Stimulated activated CD4-positive, alpha-beta T cell treated with anti-CD3 and anti-CD28 coated beads, Interleukin-1b, Interleukin-23, amount 100 ng/mL, for 4 hours (primary cell): ENCODE results near the gene CHMP3.
A peak's percentile ranks its signal among the peaks of the same experiment; 100 is the strongest.
"Not testable (repeated sequence)": the region's sequence is repeated elsewhere in the genome, so short reads cannot be mapped to it uniquely, and the experiment has no call there.

ENCODE experiments used
- DNase-seq, 2 donors: peaks; one replicate each; pipeline ENCODE4 v3.0.0-alpha.2; 2020; ENCODE audit warnings: low read depth in 2 of 2

Gene CHMP3

DNA sequence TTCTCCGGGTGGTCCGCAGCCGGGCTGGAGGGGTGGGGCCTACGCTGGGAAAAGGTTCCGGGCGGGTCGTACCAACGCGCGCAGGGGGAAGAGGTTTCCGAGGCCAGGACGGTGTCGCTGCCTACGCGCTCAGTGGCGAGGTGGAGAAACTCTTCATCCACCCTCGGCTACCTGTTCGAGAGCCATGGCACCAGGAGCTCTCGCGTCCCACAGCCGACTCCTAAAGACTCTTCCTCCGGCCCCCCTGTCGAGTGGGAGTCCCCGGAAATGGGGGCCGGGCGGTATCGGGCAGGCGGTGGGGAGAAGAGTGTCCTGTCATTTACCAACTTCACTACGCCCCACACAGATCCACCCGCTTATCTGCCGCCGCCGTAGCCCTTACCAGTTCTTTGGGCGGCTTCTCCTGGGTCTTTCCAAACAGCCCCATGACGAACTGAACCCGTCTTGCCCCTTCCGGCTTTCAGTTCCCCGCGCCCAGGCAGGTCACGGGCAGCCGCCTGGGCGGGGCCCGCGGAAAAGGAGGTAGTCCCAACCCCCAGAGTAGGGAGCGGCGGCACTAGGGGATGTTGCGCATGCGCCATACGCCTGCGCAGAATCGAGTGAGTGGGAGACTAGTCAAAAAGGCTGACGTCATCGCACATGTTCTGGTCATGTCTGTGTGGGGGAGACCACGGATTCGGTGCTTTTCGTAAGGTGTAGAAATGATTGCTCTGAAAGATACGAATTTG lies at the start of gene CHMP3:
Gene CHMP3, minus strand, starts transcription at position 522 of the 728 bp plus-strand sequence. Its CDS starts 95 bp downstream, at position 427.
- DNase-seq = peak; percentile 93 to 96

DNA sequence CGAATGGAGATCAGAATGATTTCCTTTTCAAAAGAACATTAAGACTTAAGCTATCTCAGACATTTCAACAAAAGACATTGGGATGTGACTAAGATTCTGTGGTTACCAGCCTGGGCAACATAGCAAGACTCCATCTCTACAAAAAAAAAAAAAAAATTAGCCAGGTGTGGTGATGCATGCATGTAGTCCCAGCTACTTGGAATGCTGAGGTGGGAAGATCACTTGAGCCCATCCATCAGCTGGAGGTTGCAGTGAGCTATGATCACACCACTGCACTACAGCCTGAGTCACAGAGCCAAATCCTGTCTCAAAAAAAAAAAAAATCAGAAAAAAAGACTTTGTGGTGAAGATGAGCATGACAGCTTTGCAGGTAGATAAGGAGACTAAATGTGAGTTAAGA lies 47.6 kb upstream of the CHMP3 start:
- DNase-seq = no peak

DNA sequence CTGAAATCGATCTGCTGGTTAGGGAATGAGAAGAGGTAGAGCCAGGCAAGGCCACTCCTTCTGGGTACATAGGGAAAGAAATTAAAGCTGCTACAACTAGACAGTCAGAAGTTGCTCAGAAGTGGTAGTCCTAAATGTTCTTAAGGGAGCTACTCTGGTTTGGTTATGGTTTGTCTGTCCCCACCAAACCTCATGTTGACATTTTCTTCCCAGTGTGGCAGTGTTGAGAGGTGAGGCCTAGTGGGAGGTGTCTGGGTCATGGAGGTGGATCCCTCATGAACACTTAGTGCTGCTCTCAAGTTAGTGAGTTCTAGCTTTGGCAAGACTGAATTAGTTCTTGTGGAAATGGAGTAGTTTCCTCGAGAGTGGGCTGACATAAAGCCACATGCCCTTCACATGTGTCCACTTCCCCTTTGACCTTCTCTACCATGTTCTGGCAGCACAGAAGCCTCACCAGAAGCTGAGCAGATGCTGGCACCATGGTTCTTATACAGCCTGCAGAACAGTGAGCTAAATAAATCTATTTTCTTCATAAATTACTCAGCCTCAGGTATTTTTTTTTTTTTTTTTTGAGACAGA lies 45.7 kb upstream of the CHMP3 start:
- no peak for DNase-seq

DNA sequence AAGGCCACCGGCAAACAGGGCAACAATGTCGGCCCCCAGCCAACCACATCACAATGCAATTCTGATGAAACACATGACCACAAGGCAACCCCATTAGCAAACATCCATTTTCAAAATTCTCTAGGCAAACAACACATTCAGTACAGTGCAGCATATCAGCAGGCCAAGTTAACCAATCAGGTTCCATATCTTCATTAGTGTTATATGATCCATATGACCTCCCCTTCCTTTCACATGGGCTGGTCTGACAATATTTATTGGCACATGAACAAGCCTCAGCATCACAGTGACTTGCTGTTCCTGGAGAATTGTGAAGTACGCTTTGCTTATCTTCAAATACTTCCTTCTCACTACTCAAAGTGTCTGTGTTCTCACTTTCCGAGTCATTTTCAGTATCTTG lies 40.7 kb upstream of the CHMP3 start:
- no peak for DNase-seq

DNA sequence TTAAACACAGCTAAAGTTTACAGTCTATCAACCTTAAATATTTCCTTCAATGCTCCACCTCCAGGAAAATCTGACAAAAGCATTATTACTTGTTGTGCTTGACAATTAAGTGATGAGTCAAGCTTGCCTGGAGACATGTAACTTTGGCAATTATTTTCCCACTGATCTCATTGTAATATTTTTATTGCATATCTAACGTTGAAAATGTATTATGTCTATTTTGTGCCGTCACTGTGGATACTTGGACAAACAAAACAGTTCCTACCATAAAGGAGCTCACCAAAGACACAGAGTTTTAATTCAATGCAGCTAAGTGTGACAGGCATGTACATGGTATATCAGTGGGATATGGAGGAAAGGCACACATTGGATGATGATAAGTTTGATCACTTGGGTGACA lies 35.7 kb upstream of the CHMP3 start:
- no peak for DNase-seq

DNA sequence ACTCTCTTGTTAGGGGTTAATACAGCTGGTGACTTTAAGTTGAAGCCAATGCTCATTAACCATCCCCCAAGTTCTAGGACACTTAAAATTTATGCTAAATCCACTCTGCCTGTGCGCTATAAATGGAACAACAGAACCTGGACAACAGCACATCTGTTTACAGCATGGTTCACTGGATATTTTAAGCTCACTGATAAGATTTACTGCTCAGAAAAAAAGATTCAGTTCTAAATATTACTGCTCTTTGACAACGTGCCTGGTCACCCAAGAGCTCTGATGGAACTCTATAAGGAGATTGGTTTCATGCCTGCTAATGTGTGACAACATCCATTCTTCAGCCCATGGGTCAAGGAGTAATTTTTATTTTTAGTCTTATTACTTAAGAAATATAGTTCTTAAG lies 32.9 kb upstream of the CHMP3 start:
- no peak for DNase-seq

DNA sequence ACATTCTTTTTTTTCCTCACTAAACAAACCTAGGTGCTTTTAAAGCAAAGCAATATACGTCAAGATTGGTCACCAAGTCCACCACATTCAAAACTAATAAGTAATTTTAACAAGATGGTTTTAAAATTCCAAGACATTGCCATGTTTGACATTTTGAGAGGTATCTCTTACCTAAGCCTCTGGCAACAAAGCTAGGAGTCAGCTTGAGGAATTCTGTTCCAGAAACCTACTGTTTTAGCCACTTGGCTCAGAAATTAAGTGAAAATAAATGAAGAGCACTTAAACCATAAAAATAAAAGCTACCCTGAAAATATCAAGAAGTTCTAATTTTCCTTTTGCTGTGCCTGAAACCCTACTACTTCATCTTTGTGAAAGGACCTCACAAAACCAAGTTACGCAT lies 30.0 kb upstream of the CHMP3 start:
- DNase-seq = no peak

DNA sequence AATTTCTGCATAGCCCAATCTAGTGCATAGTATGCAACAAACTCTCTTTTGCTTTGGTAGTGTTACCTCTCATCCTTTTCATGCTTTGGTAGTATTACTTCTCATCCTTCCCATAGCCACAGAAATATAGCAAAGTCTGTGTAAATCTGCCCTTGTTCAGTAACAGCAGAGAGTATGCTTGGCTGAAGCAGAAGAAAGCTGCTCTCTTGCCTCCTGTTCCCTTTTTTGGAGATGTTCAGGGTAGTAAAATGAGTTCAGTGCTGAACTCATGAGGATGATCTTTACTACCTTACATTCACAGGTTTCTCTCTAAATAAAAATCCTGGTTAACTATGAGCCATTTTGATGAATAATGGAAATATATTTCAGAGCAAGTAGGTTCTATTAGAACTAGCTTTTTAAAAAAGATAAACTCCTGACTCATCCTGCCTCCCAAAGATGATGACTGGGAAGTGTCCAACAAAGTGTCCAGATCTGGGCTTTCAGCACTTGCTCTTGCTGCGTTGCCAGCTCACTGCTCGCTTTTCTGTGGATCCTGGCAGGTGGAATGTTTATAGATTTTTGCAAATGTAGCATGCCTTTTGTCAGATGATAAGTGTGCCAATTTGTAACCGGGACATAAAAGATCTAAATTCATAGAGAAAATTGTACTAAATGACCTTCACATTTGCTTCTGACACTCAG lies 29.4 kb upstream of the CHMP3 start:
- DNase-seq = no peak

DNA sequence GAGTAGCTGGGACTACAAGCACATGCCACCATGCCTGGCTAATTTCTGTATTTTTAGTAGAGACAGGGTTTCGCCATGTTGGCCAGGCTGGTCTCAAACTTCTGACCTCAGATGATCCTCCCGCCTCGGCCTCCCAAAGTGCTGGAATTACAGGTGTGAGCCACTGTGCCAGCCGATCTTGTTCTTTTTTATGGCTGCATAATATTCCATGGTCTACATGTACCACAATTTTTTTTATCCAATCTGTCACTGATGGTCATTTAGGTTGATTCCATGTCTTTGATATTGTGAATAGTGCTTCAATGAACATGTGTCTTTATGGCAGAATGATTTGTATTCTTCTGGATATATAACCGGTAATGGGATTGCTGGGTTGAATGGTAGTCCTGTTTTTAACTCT lies 26.5 kb upstream of the CHMP3 start:
- DNase-seq = not testable (repeated sequence)

DNA sequence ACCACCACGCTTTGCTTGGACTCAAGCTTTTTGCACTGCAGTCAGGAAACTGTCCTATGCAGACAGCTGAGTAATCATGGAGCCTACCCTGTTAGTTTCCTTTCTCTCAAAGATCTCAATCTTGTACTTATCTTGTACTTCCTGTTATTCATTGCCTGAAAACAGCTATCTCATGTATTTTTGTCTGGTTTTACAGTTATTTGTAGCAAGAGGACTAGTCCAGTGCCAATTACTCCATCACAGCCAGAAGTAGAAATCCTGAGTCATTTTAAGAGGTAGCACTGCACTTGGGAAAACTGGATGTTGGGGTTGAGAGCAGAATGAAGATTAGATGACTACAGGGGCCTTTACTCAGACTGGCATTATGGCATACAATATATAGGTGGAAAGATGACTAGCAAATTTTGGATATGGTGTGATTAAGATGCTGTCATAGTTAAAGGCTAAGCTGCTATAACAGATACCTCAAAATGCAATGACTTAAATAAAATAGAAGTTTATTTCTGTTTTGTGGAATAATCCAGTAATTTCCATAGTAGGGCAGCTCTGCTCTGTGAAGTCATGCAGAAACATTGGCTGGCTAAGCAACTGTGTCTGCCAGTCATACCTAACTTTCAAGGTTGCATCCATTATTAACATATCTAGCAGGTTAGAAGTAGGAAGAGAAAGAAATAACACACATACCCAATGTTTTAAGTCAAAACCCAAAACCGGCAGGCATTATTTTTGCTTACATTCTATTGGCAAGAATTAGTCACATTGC lies 21.1 kb upstream of the CHMP3 start:
- DNase-seq = no peak

DNA sequence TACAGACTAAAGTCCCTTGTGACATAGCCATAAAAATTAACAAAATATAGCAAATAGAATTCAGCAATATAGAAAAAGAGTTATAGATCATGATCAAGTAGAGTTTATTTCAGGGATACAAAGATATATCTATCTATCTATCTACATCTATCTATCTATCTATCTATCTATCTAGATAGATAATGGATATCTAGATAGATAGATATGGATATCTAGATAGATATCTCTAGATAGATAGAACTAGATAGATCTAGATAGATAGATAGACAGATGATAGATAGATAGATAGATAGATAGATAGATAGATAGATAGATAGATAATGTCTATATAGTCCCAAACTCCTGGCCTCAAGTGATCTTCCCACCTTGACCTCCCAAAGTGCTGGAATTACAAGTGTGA lies 17.3 kb upstream of the CHMP3 start:
- no peak for DNase-seq

DNA sequence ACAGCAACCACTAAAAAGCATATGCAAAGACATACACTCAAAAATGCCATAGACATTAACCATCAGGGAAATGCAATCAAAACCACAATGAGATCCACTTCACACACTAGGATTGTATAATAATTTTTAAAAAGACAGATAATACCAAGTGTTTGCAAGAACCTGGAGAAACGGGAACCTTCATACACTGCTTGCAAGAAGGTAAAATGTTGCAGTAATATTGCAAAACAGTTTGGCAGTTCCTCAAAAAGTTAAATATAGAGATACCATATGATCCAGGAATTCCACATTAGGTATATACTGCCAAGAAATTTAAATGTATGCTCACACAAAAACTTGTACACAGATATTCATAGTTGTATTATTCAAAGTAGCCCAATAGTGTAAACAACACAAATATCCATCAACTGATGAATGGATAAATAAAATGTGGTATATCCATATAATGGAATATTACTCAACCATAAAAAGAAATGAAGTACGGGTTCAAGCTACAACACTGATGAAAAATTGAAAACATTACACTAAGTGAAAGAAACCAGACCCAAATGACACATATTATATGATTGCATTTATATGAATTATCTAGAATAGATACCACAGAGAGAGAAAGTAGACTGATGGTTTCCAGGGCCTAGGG lies 14.7 kb upstream of the CHMP3 start:
- no peak for DNase-seq

DNA sequence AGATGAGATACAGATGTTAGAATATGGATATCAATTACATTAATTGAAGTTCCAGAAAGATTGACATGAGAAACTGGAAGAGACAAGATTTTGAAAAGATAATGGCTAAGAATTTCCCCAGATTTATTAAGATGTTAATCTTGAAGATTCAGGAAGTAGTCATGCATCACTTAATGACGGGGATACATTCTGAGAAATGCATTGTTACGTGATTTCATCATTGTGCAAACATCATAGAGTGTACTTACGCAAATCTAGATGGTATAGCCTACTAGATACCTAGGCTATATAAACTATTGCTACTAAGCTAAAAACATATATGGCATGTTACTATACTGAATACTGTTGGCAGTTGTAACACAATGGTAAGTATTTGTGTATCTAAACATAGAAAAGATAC lies 6.8 kb upstream of the CHMP3 start:
- no peak for DNase-seq

DNA sequence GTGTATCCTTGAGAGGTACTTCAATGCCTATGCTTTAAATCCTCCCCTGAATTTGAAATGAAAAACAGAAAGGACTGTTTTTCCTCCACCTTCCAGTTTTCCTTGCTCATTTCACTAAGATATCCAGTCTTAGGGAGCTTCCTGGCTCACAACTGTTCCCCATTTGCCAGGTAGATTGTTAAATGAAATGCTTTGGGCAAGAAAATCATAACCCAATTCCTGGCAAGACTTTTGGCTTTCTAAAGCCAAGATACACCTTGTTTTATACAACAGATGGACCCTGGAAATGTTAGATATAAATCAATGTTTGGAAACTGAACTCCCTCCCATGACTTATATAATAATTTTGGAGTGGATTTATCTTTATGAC lies 3.6 kb upstream of the CHMP3 start:
- no peak for DNase-seq

DNA sequence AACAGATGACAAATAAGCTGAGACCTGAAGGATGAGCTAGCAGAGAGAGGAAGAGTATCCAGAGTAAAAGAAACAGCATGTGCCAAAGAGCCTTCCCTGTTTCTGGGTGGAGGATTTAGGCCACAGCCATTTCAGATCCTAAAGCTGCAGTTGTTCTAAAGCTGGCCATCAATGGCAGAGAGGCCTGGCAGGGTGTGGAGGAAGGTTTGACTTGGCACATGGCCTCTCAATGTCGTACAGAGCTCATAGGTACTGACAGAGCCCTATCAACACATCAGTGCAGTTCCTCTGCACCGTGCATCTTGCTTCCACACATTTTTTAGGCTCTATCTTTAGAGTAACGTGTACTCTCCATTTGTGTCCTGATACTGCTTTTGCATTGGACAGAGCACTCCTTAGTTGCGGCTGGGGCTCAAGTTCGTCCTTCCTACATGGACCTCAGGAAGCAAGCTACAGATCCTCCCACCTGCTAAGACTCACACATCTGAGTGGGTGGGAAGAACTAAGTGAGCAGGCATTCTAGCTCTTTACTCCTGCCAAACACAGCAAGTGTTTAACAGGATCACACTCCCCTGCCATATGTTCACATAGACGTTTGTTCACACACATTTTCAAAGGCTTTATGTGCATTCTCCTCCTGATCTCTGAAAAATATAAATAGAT lies 3.0 kb upstream of the CHMP3 start:
- no peak for DNase-seq

DNA sequence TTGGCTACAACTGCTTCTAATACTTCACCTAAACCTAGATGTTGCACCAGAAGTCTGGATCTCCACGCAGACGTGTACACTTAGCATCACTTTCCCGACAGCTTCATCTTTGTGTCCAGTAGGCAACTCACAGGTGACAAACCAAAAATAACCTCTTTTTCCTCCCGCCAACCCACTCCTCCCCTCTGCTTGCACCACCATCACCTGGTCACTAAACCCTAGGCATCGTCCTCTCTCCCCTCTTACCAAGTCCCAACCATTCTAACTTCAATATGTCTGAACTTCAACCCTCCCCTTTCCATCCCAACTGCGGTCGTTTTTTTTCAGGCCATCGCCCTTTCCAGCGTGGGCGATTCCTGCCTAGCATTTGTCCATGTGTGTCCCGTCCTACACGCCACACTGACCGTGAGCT lies 413 bp upstream of the CHMP3 start:
- no peak for DNase-seq

DNA sequence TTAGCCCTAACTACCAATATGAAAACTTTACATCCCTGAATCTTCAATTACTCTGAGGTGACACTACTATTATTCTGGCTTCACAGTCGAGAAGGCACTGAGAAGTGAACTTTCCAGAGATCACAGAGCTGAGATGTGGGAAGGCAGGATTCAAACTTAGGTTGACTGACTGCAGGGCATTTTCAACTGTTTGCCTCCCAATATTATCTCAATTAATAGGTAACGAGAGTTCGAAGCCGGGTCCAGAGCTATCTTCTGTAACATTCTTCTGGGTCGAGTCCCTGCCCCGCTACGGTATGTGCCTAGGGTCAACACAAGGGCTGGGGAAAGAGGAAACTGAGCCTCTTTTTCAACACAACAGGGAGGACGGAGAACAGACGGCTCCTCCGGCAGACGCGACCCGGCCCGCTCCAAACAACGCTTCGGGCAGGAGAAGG lies 740 bp downstream of the CHMP3 start:
- DNase-seq = no peak

DNA sequence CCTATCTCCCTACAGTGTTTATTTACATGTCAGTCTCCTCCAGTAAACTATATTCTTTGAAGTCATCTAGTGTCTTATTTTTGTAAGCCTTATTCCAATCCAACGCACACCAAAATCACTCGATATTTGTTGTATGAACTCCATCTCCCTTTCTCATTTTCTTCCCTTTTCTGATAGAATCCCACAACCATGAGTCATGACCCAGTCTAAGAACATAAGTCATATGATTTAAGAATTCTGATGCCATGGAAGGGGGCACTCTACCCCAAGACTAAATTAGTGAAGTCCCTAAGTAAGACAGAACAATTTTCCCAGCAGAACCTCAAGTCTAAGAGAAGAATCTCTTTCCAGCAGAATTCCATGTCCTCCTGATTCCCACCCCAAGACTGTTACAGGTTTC lies 5.4 kb downstream of the CHMP3 start:
- DNase-seq = no peak

DNA sequence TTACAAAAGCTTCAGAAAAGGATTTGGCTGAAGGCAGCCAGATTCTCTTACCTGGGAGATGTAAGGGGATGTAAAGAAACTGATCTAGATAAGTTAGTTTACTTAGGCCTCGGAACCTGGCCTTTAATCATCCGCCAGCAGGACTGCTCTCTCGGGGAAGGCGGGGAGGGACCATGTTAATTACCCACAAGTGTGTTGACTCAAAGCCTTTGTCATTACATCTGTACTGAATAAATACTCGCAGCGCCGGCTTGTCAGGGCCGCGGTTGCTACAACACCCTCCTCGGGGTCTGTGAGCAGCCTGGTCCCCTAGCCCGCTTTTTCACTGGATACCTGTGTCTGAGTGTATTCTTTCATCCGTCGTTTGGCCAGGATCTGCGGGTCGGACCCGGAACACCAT lies 6.7 kb downstream of the CHMP3 start:
- DNase-seq = no peak

DNA sequence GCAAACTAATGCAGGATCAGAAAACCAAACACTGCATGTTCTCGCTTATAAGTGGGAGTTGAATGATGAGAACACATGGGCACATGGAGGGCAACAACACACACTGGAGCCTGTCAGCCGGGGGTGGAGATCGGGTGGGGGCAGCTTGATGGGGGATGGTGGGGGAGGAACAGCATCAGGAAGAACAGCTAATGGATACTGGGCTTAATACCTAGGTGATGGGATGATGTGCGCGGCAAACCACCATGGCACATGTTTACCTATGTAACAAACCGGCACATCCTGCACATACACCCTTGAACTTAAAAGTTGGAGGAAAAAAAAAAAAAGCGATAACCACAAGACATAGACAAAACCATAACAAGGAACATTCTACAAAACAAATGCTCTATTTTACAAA lies 10.4 kb downstream of the CHMP3 start:
- DNase-seq = no peak

DNA sequence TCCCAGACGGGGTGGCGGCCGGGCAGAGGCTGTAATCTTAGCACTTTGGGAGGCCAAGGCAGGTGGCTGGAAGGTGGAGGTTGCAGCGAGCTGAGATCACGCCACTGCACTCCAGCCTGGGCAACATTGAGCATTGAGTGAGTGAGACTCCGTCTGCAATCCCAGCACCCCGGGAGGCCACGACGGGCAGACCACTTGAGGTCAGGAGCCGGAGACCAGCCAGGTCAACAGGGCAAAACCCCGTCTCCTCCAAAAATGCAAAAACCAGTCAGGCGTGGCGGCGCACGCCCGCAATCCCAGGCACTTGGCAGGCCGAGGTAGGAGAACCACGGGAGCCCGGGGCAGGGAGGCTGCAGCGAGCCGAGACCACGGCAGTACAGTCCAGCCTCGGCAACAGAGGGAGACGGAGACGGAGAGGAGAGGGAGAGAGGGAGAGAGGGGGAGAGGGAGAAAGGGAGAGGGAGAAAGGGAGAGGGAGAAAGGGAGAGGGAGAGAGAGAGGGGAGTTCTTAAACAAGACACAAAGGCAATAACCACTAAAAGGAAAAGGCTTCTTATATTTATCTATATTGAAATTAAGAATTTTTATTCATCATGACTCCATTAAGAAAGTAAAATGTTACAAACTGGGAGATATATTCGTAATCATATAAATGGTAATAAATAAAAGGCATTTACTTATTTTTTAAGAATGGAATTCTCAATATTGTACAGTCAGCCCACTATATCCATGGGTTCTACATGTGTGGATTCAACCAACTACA lies 13.1 kb downstream of the CHMP3 start:
- DNase-seq = not testable (repeated sequence)
